Testis (tissue), 2 donors: ENCODE measurements around the gene LMLN.

ENCODE experiments used
- CTCF ChIP-seq, 3 experiments: fragments of 450-650 bp in 2 of 3; fragments of 200-600 bp in 1 of 3; sonication (generic) in 1 of 3; IDR thresholded peaks; one replicate each; pipeline ENCODE4 v1.5.1; 2016 to 2019; ENCODE audit warnings: antibody characterized with exemption in 3 of 3, mild to moderate bottlenecking in 2 of 3, moderate library complexity in 1 of 3
- POLR2A ChIP-seq: fragments of 450-650 bp; IDR thresholded peaks from one replicate; pipeline ENCODE4 v1.6.1; 2017; ENCODE audit warnings: antibody characterized with exemption, mild to moderate bottlenecking, moderate library complexity

DNA sequence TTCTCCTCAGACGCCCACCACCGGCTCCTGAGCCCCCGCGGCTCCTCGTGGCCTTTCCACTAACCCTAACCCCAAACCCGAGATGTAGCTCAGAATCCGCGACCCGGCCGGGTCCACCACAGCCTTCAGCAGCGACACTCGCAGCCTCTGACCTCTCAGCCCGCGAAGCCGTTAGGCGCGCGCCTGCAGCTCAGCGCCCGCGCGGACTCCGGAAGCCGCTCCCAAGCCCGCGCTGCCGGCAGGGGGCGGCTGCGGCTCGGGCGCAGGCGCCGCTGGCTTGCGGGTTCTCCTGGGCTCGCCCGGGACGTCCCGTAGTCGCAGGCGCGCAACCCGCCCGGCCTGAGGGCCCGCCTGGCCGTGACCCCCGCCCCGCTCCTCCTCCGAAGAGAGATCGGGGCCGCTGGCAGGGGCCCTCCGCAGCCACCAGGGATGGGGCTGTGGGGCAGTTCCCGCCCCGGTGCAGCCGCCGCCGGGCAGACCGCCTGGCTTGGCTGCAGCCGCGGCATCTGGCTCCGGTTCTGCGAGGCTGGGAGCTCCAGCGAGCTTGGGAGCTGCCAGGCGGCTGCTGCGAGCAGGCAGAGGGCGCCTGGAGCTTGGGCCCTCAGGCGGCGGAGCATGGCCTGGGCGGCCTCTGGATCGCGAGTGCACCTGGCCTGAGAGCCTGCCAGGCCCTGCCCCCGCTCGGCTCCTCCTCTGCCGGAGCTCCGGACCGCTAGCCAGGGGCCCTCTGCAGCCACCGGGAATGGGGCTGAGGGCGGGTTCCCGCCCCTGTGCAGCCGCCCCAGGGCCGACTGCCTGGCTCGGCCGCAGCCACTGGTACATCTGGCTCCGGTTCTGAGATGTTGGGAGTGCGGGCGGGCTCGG, 120.7 kb downstream of the LMLN start:
- peak; percentile 52 to 59 (median 58) for TF ChIP-seq CTCF (IDR thresholded peaks at IDR 0.05)
- TF ChIP-seq POLR2A, result no peak
